Keratinocyte (primary cell): ENCODE results near the gene NUDT3. TPM values are rescaled to one million over a fixed set of nuclear protein-coding genes. Genes with fewer than 3 reads are reported as not detected.

ENCODE experiments used
- DNase-seq: peaks from one replicate; pipeline ENCODE4 v3.0.0-alpha.2; 2011; ENCODE audit warnings: low read depth, missing footprints, low spot score
- FAIRE-seq: peaks from 2 replicates; lab custom pipeline; 2011; peaks lifted over from hg19 to GRCh38; lab: Jason Lieb, UNC
- H2AFZ ChIP-seq: 2 replicates; pipeline ENCODE4 v1.6.0; 2012; ENCODE audit warnings: low read length, control low read depth, inconsistent platforms; ENCODE audit not compliant: control insufficient read depth
- H3K27ac ChIP-seq: 2 replicates; pipeline ENCODE4 v1.5.1; 2011; ENCODE audit warnings: low read length; ENCODE audit not compliant: control insufficient read depth, insufficient read depth
- H3K27me3 ChIP-seq: 3 replicates; pipeline ENCODE4 v1.6.0; 2011; ENCODE audit warnings: low read length; ENCODE audit not compliant: control insufficient read depth, insufficient read depth; ENCODE audit errors: extremely low read depth
- H3K36me3 ChIP-seq, 2 experiments: 2 replicates in 1 of 2; 3 replicates in 1 of 2; pipeline ENCODE4 v1.5.1; 2011; ENCODE audit warnings: low read length in 2 of 2, mild to moderate bottlenecking in 1 of 2; ENCODE audit not compliant: control insufficient read depth in 2 of 2, insufficient read depth in 2 of 2; ENCODE audit errors: extremely low read depth in 1 of 2
- H3K4me1 ChIP-seq: 3 replicates; pipeline ENCODE4 v1.5.1; 2011; ENCODE audit warnings: low read length; ENCODE audit not compliant: control insufficient read depth, insufficient read depth; ENCODE audit errors: extremely low read depth
- H3K4me2 ChIP-seq: 3 replicates; pipeline ENCODE4 v1.6.0; 2011; ENCODE audit warnings: low read depth, low read length; ENCODE audit not compliant: control insufficient read depth, insufficient read depth; ENCODE audit errors: extremely low read depth
- H3K4me3 ChIP-seq, 3 experiments: fragments of 200-600 bp in 1 of 3; sonication (generic) in 1 of 3; 2 replicates in 2 of 3; 3 replicates in 1 of 3; pipeline ENCODE4 v1.5.1; 2011 to 2016; ENCODE audit warnings: low read length in 3 of 3, mild to moderate bottlenecking in 3 of 3, control low read depth in 2 of 3, inconsistent platforms in 1 of 3, low read depth in 1 of 3, mixed read lengths in 1 of 3, mixed run types in 1 of 3, moderate library complexity in 1 of 3; ENCODE audit not compliant: control insufficient read depth in 2 of 3, insufficient read depth in 2 of 3; ENCODE audit errors: extremely low read depth in 1 of 3
- H3K79me2 ChIP-seq: 2 replicates; pipeline ENCODE4 v1.6.0; 2012; ENCODE audit warnings: low read length; ENCODE audit not compliant: control insufficient read depth, insufficient read depth
- H3K9ac ChIP-seq: 3 replicates; pipeline ENCODE4 v1.6.0; 2011; ENCODE audit warnings: low read length; ENCODE audit not compliant: control insufficient read depth, insufficient read depth; ENCODE audit errors: extremely low read depth
- H3K9me1 ChIP-seq: 3 replicates; pipeline ENCODE4 v1.6.0; 2011; ENCODE audit warnings: low read length; ENCODE audit not compliant: control insufficient read depth, insufficient read depth; ENCODE audit errors: extremely low read depth
- H3K9me3 ChIP-seq: 2 replicates; pipeline ENCODE4 v1.5.1; 2012; ENCODE audit warnings: low read depth, low read length; ENCODE audit not compliant: control insufficient read depth
- H4K20me1 ChIP-seq: 3 replicates; pipeline ENCODE4 v1.6.0; 2011; ENCODE audit warnings: low read length; ENCODE audit not compliant: control insufficient read depth, insufficient read depth; ENCODE audit errors: extremely low read depth
- EZH2 ChIP-seq: IDR thresholded peaks from one replicate; pipeline ENCODE4 v1.6.1; 2012; ENCODE audit warnings: inconsistent platforms, mild to moderate bottlenecking, low read length, moderate library complexity
- dilution Hi-C: fragments of 300-500 bp; cut with MboI; formaldehyde crosslinking; loops from one replicate; pipeline ENCODE4 v1.7.0; 2020; ENCODE audit warnings: low sequenced_read_pairs; ENCODE audit not compliant: extremely low pct_ligation_motif_present
- polyA plus RNA-seq, 5 experiments: library from polyadenylated mRNA; depleted of rRNA in 3 of 5; stranded (reverse) in 3 of 5; stranded (forward) in 1 of 5; unstranded in 1 of 5; fragments of >200 nt; gene quantifications; 1 replicate in 1 of 5; 2 replicates in 3 of 5; 3 replicates in 1 of 5; pipeline versions ENCODE4 v1.2.1 to v1.2.3, GENCODE V29; 2011 to 2012; ENCODE audit warnings: missing spikeins in 2 of 5, low read depth in 1 of 5, low replicate concordance in 1 of 5
- TF ChIP-seq, protein P1 (sequence below), 3 experiments: IDR thresholded peaks in 1 of 3; conservative IDR thresholded peaks in 1 of 3; optimal IDR thresholded peaks in 1 of 3; 2 replicates in 2 of 3; 3 replicates in 1 of 3; pipeline versions ENCODE3 to v1.5.1; 2011; ENCODE audit warnings: low read length in 3 of 3, mild to moderate bottlenecking in 3 of 3, moderate library complexity in 2 of 3, control low read depth in 1 of 3, inconsistent platforms in 1 of 3; ENCODE audit not compliant: insufficient read depth in 2 of 3; ENCODE audit errors: extremely low read depth in 1 of 3

Gene NUDT3
- polyA plus RNA-seq, 1 donor (not counting 4 experiments of a cell fraction or from before 2014, with no cell fraction given), result 16.5 TPM

DNA sequence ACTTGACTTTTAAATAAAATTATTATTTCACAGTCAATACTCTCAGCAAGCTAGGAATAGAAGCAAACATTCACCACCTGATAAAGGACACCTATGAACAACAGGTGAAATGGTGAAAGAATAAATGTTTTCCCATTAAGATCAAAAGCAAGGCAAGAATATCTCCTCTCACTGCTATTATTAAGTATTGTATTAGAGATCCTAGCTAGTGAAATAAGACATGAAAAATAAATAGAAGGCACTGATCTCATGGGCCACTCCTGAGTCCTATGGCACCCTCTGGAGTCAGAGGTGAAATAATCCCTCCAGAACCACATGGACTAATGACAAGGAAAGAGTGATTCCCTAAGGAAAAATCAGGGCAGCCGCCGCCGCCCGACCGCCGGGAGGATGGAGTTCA is 4.0 kb upstream of the NUDT3 start:
- H3K79me2 ChIP-seq, result peaks cover 7% of the 10 kb centered on the region
- no peaks in the 10 kb centered on the region for H3K36me3 ChIP-seq
- H2AFZ ChIP-seq, result no peak overlapping the region
- H3K27me3 ChIP-seq, result no peaks in the 10 kb centered on the region
- no peaks in the 10 kb centered on the region for H4K20me1 ChIP-seq
- no peak overlapping the region for H3K9ac ChIP-seq
- H3K4me3 ChIP-seq, result no peak overlapping the region
- DNase-seq (no peak), FAIRE-seq (no peak)
- H3K4me1 ChIP-seq, result peaks cover 6% of the 10 kb centered on the region
- dilution Hi-C loops, result no loop called here
- no peak overlapping the region for H3K27ac ChIP-seq
- no peak overlapping the region for H3K4me2 ChIP-seq
- TF ChIP-seq EZH2, result no peak
- TF ChIP-seq, protein P1, sequence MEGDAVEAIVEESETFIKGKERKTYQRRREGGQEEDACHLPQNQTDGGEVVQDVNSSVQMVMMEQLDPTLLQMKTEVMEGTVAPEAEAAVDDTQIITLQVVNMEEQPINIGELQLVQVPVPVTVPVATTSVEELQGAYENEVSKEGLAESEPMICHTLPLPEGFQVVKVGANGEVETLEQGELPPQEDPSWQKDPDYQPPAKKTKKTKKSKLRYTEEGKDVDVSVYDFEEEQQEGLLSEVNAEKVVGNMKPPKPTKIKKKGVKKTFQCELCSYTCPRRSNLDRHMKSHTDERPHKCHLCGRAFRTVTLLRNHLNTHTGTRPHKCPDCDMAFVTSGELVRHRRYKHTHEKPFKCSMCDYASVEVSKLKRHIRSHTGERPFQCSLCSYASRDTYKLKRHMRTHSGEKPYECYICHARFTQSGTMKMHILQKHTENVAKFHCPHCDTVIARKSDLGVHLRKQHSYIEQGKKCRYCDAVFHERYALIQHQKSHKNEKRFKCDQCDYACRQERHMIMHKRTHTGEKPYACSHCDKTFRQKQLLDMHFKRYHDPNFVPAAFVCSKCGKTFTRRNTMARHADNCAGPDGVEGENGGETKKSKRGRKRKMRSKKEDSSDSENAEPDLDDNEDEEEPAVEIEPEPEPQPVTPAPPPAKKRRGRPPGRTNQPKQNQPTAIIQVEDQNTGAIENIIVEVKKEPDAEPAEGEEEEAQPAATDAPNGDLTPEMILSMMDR (optimal IDR thresholded peaks at IDR 0.05 in 1 of 3, IDR thresholded peaks at IDR 0.05 in 1 of 3, conservative IDR thresholded peaks at IDR 0.05 in 1 of 3; ENCODE audit: extremely low read depth in 1 of 3, insufficient read depth in 2 of 3, low read length in 3 of 3), result no peak
- no peaks in the 10 kb centered on the region for H3K9me3 ChIP-seq
- H3K9me1 ChIP-seq, result no peaks in the 10 kb centered on the region

DNA sequence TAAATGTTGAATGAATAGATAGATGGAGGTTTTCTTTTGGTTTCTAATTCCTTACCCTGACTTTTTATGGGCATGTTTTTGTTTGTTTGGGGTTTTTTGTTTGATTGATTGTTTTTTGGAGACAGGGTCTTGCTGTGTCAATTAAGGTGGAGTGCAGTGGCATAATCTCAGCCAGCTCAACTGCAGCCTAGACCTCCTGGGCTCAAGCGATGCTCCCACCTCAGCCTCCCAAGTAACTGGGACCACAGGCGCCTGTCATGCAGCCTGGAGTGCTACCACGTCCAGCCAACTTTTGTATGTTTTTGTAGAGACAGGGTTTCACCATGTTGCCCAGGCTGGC is 1.5 kb upstream of the NUDT3 start:
- FAIRE-seq (no peak), DNase-seq (no peak)
- no peaks in the 10 kb centered on the region for H3K36me3 ChIP-seq
- no peak overlapping the region for H3K4me3 ChIP-seq
- H2AFZ ChIP-seq, result no peak overlapping the region
- H3K9me1 ChIP-seq, result no peaks in the 10 kb centered on the region
- H3K9me3 ChIP-seq, result no peaks in the 10 kb centered on the region
- H3K27ac ChIP-seq, result no peak overlapping the region
- TF ChIP-seq EZH2, result no peak
- TF ChIP-seq, protein P1 (optimal IDR thresholded peaks at IDR 0.05 in 1 of 3, IDR thresholded peaks at IDR 0.05 in 1 of 3, conservative IDR thresholded peaks at IDR 0.05 in 1 of 3; ENCODE audit: extremely low read depth in 1 of 3, insufficient read depth in 2 of 3, low read length in 3 of 3), result no peak
- H3K79me2 ChIP-seq, result peaks cover 32% of the 10 kb centered on the region
- H3K4me2 ChIP-seq, result no peak overlapping the region
- H3K27me3 ChIP-seq, result no peaks in the 10 kb centered on the region
- no peaks in the 10 kb centered on the region for H4K20me1 ChIP-seq
- peaks cover 11% of the 10 kb centered on the region for H3K4me1 ChIP-seq
- dilution Hi-C loops, result no loop called here
- no peak overlapping the region for H3K9ac ChIP-seq
